Activated B cell treated with CpG ODN at 0.5 μM for 24 hours (primary cell): ENCODE results near the gene ACOT9. TPM values are rescaled to one million over a fixed set of nuclear protein-coding genes. Genes with fewer than 3 reads are reported as not detected.
A peak's percentile ranks its signal among the peaks of the same experiment; 100 is the strongest.

Experiments
- ATAC-seq: fragments of 200-7000 bp; cut with Tn5 transposase; one replicate; pipeline ENCODE4 v1.10.0; 2021; ENCODE audit warnings: low read depth, mild to moderate bottlenecking, moderate library complexity
- CTCF ChIA-PET: fragments of 350-600 bp; sonication (Branson Sonifier 250); formaldehyde crosslinking; loops from one replicate; lab custom pipeline; 2021; ENCODE audit warnings: antibody characterized with exemption; lab: Charles Lee
- POLR2A ChIA-PET: fragments of 350-600 bp; sonication (Branson Sonifier 250); formaldehyde crosslinking; loops from one replicate; lab custom pipeline; 2021; ENCODE audit warnings: antibody characterized with exemption; lab: Charles Lee
- DNase-seq: peaks from one replicate; pipeline ENCODE4 v3.0.0; 2022
- H3K27ac Mint-ChIP-seq: one replicate; pipeline ENCODE4 v1.8.0; 2020; ENCODE audit warnings: mixed read lengths
- H3K27me3 Mint-ChIP-seq: one replicate; pipeline ENCODE4 v1.8.0; 2021; ENCODE audit warnings: mixed read lengths
- H3K36me3 Mint-ChIP-seq: one replicate; pipeline ENCODE4 v1.8.0; 2021; ENCODE audit warnings: low read depth, mixed read lengths
- H3K4me1 Mint-ChIP-seq: one replicate; pipeline ENCODE4 v1.8.0; 2021; ENCODE audit warnings: mixed read lengths
- H3K4me3 Mint-ChIP-seq: one replicate; pipeline ENCODE4 v1.8.0; 2020; ENCODE audit warnings: mild to moderate bottlenecking, mixed read lengths
- H3K9me3 Mint-ChIP-seq: one replicate; pipeline ENCODE4 v1.8.0; 2020; ENCODE audit warnings: mixed read lengths
- CTCF ChIP-seq: fragments of 200-600 bp; IDR thresholded peaks from one replicate; pipeline ENCODE4 v1.8.0; 2022; ENCODE audit warnings: antibody characterized with exemption, mild to moderate bottlenecking
- intact Hi-C: fragments of 100-400 bp; cut with micrococcal nuclease; formaldehyde crosslinking; loops from one replicate; pipeline ENCODE4 v1.15.1; 2024
- total RNA-seq: library from RNA; stranded (reverse); gene quantifications from 2 replicates; pipeline ENCODE4 v1.2.3, GENCODE V29; 2022

Gene ACOT9
- total RNA-seq, 1 donor from 2014 or later = 49.4 TPM

- H3K9me3 Mint-ChIP-seq = no peaks in the 10 kb centered on the region
- DNase-seq = no peak
- H3K4me1 Mint-ChIP-seq = peaks cover 43% of the 10 kb centered on the region
- intact Hi-C loops = loop anchor here (5.0 kb wide), 1 partner anchor 33 kb away; no protein-coding TSS in a partner anchor
- CTCF ChIA-PET = interaction anchor here (4.8 kb wide), 1 partner anchor 117 kb away, joined by 56 read pairs; no protein-coding TSS in a partner anchor
- peak overlapping the region; percentile 95 for H3K27ac Mint-ChIP-seq
- POLR2A ChIA-PET = interaction anchor here (0.6 to 4.5 kb wide), 11 partner anchors 11 to 367 kb away, joined by 5 to 57 read pairs (median 15); partner anchors contain the start of genes ACOT9, APOO, CXorf58 and EIF2S3
- no peak for ATAC-seq
- H3K27me3 Mint-ChIP-seq = no peaks in the 10 kb centered on the region
- TF ChIP-seq CTCF = no peak
- peaks cover 34% of the 10 kb centered on the region for H3K36me3 Mint-ChIP-seq
- peak overlapping the region; percentile 94 for H3K4me3 Mint-ChIP-seq
Observed at GRCh38 chrX:23784470-23785331, 41.6 kb upstream of the ACOT9 start.

GRCh38 chrX:23783589-23784469, 40.8 kb upstream of the ACOT9 start:
- H3K27me3 Mint-ChIP-seq = no peaks in the 10 kb centered on the region
- intact Hi-C loops = loop anchor here (1.0 to 5.0 kb wide), 11 partner anchors 33 to 366 kb away; partner anchors contain the start of genes APOO, EIF2S3 and PRDX4

GRCh38 chrX:23782863-23783588, 40.0 kb upstream of the ACOT9 start, which contains the start of gene SAT1:
Gene SAT1 (plus strand): TSS chrX:23783173. CDS start chrX:23783352, 179 bp downstream.
- DNase-seq = peak; percentile 78
- POLR2A ChIA-PET = interaction anchor here (0.5 to 4.5 kb wide), 28 partner anchors 9 to 679 kb away, joined by 3 to 57 read pairs (median 6); partner anchors contain the start of genes ACOT9, APOO, CXorf58 and EIF2S3
- Mint-ChIP-seq H3K36me3 (peaks cover 34% of the 10 kb centered on the region), H3K27me3 (no peaks in the 10 kb centered on the region), H3K4me1 (peaks cover 43% of the 10 kb centered on the region), H3K27ac (peak within 1 kb of the TSS; percentile 95), H3K9me3 (no peaks in the 10 kb centered on the region), H3K4me3 (peak within 1 kb of the TSS; percentile 94)
- no peak for TF ChIP-seq CTCF
- CTCF ChIA-PET = interaction anchor here (0.8 to 4.8 kb wide), 5 partner anchors 25 to 271 kb away, joined by 3 to 56 read pairs (median 4); partner anchors contain the start of gene EIF2S3
- intact Hi-C loops = loop anchor here (1.0 to 5.0 kb wide), 11 partner anchors 34 to 367 kb away; partner anchors contain the start of genes APOO, EIF2S3 and PRDX4
- ATAC-seq = peak; percentile 85

More at GRCh38 chrX:23783589-23784469, 40.8 kb upstream of the ACOT9 start:
- peaks cover 43% of the 10 kb centered on the region for H3K4me1 Mint-ChIP-seq
- CTCF ChIA-PET = interaction anchor here (1.0 to 4.8 kb wide), 4 partner anchors 26 to 270 kb away, joined by 3 to 56 read pairs (median 6); partner anchors contain the start of gene EIF2S3
- POLR2A ChIA-PET = interaction anchor here (0.5 to 4.5 kb wide), 18 partner anchors 10 to 270 kb away, joined by 3 to 57 read pairs (median 6); partner anchors contain the start of genes ACOT9, APOO, CXorf58 and EIF2S3
- H3K9me3 Mint-ChIP-seq = no peaks in the 10 kb centered on the region
- peaks cover 34% of the 10 kb centered on the region for H3K36me3 Mint-ChIP-seq
- DNase-seq = no peak
- ATAC-seq = no peak
- TF ChIP-seq CTCF = no peak
- peak overlapping the region; percentile 94 for H3K4me3 Mint-ChIP-seq
- H3K27ac Mint-ChIP-seq = peak overlapping the region; percentile 95

GRCh38 chrX:23782455-23782854, 39.4 kb upstream of the ACOT9 start:
- TF ChIP-seq CTCF = no peak
- Mint-ChIP-seq H3K4me1 (peaks cover 43% of the 10 kb centered on the region), H3K27me3 (no peaks in the 10 kb centered on the region), H3K9me3 (no peaks in the 10 kb centered on the region), H3K36me3 (peaks cover 34% of the 10 kb centered on the region), H3K4me3 (peak overlapping the region; percentile 94), H3K27ac (peak overlapping the region; percentile 95)
- intact Hi-C loops = loop anchor here (2.0 to 5.0 kb wide), 3 partner anchors 35 to 116 kb away; partner anchors contain the start of gene PRDX4
- ATAC-seq = no peak
- DNase-seq = no peak
- ChIA-PET POLR2A (interaction anchor here (0.6 to 4.5 kb wide), 21 partner anchors 9 to 680 kb away, joined by 3 to 57 read pairs (median 7); partner anchors contain the start of genes ACOT9, APOO, CXorf58 and EIF2S3), CTCF (interaction anchor here (0.8 to 4.8 kb wide), 4 partner anchors 25 to 272 kb away, joined by 3 to 56 read pairs (median 6); partner anchors contain the start of gene EIF2S3)
